ENCODE results near the gene TUBB.

Gene TUBB

DNA sequence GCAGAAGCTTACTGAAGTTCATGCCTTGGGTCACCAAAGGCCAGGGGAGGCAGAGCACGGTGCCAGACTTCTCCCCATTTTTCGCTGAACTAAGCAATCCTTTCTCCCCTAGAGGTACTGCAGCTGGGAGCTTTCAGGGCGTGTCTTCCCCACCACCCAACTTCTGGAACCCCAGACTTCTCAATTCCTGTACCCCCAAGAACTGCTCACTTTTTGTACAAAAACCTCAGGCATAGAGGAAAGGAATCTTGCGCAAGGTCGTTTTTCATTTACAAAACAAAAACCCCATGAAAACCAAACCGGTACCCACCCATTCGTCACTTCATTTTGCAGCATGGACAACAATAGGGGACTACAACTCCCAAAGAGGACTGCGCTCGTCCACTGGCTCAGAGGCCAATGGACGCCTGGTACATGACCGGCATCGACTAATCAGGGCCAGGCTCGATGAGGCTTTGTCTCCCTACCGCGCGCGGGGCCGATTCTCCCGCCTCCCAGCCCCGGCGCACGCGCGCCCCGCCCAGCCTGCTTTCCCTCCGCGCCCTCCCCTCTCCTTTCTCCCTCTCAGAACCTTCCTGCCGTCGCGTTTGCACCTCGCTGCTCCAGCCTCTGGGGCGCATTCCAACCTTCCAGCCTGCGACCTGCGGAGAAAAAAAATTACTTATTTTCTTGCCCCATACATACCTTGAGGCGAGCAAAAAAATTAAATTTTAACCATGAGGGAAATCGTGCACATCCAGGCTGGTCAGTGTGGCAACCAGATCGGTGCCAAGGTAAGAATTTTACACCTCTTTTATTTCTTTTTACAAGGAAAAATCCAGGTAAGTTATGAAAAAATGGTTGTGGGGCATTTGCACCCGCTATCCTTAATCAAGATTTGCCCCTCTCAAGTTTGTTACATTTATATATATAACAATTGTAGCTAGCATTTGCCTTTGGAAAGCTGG lies at the start of gene TUBB:
TUBB (plus strand) TSS at position 562 of the 947 bp plus-strand sequence; CDS start at position 717, 155 bp downstream.
- DNase-seq = peak; percentile 97

DNA sequence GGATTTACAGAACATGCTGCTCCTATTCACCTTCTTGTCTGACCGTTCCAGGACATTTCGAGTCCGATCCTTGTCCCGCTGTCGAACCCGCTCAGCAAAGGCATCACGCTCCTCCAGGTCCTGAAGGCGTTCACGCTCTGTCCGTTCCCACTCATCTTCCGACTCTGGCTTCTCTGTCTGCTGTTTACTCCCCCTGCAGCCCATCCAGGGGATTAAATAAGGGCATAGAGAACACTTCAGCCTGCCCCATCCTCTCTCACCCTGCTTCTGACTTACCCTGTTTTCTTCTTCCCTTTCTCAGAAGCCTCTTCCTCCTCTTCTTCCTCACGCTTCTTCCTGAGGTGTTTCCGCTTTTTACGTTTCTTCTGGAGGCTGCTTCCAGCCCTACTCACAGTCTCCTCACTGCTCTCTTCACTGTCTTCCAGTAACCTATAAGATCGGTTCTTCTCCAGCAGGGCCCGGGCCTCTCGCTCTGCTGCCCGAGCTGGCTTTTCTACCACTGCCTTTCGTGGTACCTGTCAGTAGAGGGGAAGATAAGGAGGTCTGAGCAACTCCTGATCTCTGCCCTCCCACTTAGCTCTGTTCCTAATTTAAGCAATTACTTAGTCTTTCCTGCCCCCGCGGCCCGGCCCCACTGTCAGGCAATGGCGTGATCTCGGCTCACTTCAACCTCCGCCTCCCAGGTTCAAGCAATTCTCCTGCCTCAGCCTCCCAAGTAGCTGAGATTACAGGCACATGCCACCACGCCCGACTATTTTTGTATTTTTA lies 49.2 kb upstream of the TUBB start:
- no peak for DNase-seq

DNA sequence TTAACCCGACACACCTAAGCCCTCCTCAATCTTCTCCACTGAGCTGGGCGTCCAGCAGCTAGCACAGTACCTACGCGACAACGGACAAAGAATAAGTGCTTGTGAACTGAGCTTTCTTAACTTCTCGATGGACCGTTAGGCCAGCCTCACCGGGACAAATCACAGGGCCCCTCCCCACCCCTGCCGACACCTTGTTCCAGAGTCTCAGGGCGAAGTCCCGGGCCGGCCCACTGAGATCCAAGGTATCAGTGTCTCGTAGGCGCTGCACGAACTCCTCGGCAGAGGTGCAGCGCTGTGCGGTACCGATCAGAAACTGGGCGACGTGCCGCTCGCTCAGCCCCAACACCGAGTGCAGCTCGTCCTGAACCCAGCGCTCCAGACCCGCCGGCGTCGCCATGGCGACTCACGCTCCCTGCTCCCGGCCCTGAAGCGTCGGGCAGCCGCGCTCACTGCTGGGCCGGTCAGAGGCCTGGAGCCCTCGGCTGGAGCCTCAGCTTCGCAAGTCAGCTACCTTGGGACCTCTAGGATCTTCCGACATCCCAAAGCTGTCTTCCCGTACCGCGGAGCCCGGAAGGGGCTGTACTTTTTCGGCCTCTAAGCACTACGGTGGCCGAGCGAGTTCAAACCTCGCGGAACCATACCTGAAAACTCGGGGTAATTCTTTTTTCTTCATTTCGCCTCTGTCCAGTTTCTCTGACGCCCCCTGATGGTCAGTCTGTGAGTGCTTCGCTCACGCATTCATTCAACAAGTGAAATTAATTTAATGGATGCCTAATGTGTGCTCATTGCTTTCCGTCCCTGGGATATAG lies 47.5 kb upstream of the TUBB start, which contains the start of gene DHX16:
DHX16 (minus strand) TSS at position 562 of the 809 bp plus-strand sequence; CDS start at position 397, 165 bp downstream.
- peak; percentile 94 for DNase-seq

DNA sequence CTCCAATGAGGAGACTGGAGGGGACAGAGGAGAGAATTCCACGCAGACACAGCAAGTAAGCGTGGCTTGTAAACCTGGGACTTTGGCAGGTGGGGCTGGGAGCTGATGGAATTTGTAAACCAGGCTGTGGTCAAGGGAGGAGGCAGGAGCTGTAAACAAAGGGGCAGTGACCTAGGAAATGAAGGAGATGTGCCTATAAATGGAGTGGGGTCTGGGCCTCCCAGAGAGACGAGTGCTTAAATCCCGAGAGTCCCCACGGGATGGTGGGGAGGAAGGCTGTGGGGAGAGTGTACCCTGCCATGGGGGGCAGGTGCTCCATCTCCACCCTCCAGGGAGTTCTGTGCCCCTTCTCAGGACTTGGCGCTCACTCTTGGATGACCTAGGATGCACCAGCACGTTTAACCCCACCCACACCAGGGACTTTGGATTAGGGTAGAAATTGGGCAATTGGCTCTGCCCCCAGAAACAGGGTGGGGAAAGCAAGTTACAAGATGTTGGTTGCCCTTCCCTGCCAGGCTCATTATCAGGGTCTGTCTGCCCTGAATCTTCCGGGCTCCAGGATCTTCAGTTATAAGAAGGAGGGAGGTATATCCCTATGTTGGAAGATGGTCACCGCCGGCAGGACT lies 43.4 kb upstream of the TUBB start:
- no peak for DNase-seq

DNA sequence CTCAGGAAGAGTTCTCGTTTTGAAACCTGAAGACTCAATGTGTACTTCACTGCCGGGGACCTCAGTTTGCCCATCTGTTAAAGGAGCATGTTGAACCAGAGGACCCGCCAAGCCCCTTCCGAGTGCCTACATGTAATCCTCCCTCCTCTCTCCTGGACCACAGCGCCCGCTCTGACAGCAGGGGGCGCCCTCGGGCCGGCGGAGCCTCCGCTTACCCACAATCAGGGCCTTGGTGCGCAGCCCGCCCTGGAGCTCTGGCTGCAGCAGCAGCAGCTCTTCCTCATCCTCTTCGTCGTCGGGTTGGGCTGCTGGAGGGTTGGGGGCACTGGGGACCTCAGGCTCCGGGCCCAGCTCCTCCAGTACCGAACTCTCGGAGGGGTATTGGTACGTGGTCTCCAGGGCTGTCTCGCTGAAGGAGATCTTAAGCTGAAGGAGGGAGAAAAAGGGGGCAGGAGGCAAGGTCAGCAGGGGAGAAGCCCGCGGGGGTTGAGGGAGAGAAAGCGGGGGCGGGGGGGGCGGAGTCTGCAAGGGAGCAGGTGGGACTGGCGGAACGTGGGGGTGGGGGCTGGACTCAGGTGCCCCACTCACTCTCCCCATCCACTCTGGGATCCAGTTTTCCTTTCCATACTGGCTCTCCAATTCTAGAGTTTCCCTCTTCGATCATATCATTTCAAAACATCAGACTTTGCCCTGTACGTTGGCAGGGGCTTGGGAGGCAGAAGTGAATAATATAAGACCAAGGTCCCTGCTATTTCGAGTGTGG lies 41.0 kb upstream of the TUBB start:
- DNase-seq = peak; percentile 94

DNA sequence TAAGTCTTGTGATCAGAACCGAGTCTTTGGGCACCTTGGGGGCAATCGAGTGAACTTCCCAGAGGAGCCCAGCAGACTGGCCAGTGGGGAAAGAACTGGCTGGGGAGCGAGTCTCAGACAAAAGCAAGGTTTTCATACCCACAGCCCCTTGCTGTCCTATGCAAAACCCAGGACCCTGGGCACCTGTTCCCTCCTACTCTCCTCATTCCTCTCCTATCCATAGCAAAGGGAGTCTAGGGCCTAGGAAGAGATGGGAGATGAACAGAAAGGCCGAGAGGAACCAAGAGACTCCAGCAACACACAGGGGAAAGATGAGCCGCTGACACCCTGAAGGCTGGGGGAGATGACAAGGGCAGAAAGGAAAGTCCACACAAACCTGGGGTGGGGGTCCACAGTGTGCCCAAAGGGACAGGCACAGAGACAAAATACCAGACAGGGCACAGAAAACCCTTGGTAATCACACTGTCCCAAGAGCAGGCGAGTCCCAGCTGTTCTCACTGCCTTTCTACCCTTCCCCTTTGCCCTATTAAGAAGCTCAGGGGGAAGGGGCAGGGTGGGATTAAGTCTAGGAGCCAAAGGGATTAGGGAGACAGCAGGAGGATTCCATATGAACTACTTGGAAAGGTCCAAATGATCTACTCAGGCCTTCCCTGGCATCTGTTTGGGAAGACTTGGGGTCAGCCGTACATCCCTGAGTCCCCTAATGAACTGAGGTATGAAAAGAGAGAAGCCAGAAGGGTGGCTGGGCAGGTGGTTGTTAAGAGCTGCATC lies 40.2 kb upstream of the TUBB start:
- DNase-seq = no peak

DNA sequence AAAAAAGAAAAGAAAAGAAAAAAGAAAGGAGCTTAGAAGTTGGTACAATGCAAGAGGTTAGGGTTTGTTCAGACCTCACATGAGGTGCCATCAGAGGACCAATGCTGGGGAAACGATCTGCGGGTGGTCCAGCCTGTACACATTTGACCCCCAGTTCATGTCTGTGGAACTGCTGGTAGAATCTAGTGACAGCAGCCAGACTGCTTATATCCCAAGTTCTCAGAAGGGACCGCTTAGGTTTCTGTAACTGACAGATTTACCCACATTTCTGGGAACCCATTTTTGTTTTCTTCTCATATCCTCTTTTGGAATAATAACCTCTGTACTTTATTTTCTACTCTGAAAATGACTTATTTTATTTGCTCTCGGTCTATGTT lies 38.4 kb upstream of the TUBB start:
- no peak for DNase-seq

DNA sequence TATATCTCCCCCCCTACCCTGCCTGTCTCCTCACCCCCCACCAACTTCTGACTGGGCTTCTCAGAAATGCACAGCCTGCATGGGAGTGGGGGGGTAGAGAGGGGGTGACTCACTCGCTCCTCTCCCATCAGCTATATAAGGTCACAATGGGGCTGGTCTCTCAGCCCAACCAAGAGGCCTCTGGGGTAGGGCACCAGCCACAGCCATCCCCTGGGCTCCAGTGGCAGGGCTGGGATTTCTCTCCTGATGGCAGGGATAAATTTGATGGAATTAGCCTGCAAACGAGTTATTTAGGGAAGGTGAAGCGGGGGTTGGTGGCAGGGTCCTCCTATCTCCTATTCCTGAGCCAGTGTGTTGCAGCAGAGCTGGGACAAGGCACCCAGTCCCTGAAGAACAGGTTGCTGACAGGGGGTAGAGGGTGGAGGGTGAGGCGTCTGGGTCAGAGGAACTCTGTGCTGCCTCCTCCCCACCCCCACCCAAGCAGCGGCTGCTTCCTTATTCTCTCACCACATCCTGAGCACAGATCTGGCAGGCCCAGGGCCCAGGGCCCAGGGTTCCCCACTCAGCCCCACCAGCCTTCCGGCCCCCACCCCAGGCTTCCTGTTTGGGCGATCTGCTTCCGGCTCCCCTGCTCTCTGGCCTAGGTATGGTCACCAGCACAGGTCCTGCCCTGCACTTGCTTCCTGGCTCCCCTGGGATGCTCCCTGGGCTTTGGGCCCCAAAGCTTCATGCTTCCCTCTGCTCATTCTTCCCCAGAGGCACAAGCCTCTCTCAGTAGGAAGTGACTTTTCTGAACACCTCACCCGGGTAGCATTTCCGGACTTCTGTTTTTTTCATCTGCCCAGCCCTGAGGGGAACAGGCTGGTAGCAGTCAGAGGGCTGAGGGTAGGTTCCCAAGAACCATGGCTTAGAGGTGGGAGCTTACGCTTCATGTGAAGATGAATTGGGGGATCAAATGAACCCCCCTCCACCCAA lies 37.7 kb upstream of the TUBB start:
- DNase-seq = peak; percentile 91

DNA sequence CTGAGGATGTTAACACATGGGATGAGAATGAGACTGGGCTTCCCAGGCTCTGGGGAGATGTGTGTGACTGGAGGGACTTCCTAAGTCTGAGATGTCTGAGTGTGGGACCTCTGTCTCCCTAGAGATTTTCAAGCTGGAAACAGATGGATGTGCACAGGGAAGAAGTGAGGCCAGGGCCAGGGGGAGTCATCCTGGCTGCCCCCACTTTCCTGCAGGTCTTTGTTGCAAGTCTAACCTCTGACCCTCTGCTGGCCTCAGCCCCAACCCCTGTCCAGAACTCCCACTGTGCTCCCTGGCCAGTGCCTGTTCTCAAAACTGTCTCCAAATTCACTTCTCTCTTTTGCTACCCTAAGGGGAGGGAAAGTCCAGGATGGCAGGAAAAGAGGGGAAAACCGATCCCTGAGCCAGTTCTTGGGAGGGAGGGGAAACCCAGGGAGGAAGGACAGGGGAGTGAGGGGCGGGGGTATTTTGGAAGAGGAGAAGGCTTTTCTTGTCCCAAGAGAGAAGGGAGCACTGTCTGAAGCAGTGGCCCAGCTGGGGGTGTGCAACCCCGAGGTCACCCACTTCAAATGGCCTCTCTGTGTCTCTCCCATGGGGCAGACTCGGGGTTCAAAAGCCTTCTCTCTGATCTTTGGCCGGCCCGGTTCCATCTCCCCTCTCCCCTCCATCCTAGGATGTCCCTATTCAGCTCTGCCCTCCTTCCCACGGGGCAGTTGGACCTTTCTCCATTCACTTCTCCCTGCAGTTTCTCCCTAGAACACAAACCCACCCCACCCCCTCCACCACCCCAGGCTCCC lies 36.8 kb upstream of the TUBB start:
- DNase-seq = no peak

DNA sequence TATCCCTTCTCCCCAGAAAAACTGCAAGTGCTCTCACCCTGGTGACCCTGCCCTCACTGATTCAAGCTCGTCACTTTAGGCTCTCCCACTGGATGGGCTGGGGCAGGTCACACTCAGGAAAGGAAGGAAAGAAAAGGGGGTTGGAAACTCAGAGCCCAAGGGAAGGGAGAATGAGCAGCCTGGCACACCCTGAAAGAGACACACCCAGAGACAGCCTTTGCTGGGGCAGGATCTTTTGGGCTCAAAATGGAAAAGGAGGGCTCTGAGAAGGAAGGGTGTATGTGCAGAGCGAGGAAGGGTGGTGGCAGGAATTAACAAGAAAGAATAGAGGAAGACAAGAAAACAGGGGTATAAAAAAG lies 36.2 kb upstream of the TUBB start:
- no peak for DNase-seq

DNA sequence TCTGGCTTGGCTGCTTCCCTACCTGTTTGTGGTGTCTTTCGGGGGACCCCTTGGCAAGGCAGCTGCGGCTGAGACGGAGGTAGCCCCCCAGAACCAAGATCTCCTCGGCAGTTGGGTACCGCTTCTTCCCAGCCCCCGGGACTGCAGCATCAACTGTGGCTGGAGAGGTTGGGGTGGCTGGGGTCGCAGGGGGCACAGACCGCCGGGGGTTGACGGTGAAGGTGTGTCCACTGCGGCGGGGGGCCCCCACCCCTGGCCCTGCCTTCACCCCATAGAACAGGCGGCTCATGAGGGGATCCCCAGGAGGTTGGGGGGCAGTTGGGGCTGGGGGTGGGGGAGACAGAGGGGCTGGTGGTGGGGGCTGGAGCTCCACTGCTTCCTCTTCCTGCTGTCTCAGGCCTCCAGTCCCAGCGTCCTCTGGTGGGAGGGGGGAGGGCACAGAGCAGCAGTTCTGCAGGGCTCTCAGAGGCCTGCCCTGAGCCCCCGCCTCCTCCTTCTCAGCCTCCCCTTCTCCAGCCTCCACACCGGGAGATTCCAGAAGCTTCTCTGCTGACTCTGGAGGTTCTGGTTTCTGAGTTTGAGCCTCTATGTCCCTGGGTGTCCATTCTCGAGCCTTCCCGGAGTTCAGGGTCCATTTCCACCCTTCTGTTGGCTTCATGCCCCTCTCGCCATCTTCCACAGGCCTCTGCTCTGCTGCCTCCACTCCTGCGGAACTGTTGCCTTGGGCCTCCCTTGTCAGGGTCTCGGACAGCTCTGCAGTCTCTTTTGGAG lies 35.6 kb upstream of the TUBB start:
- DNase-seq = peak; percentile 75

DNA sequence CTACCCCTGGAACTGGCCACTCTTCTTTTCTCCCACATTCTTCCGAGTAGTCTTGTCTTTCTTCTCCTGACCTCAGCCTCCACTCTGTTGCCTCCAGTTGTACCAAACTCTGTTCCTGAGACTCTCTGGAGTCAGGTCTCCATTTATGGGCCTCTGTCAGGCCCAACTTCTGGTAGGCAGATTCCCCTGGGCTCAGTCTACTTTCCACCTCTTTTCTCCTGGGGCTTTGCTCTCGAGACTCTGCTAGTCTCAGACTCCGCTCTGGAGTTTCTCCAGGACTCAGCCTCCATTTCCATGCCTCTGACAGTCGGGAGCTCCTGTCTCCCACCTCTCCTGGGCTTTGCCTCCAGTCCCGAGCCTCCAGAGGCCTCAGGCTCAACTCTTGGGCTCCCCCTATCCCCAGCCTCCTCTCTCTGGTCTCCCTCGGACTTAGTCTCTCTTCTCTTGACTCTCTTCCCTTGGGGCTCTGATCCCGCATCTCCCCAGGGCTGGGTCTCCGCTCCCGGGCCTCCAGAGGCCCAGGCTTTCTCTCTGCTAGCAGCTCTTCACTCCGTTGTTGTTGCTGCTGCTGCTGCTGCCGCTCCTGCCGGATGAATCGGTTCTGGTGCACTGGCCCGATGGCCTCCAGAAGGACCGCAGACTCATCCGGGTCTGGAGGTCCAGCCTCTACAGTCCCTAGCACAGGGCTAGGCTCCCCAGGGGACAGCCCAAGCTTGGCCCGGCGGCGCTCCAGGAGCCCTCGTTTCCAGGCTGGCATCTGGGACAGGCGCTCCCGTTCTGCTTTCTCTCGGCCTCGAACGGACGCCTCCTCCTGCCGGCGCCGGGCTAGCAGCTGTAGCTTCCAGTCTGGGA lies 34.8 kb upstream of the TUBB start:
- peak; percentile 44 for DNase-seq

DNA sequence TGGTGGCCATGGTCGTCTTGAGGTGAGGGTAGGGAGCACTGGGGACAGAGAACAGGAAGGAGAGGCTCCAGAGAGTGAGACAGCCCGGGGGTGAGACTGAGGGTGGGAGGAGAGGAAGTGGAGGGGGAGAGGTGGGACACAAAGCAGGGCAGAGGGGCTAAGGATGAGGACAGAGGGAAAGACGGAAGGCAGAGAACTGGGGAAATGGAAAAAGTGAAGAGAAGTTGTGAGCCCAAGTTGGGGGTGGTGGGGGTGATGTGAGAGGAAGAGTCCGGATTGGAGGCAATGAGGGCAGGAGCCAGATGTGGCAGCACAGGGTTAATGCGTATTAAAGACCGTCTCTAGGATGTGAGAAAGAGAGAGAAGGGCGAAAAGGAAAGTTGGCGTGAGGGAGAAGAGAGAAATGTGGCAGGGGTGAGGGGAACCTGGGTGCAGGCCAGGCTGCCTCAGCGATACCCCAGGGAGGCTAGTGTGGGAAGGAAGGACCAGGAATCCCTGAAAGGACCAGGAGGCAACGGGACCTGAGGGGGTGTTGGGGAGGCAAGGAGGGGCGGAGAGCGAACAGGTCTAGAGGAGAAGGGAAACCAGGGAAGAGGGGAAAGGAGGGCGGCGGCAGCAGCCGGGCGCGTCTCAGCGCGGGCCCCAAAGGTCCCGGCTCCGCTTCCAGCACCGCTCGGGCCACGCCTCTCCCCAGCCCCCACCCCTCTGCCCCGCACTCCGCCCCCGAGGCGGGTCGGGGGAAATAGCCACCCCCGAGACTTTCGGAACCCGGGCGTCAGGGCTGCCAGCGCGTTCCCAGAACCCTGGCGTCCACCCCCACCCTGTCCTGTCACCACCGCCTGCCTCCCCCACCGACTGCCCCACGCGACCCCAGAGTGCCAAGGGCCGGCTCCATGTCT lies 33.9 kb upstream of the TUBB start, which contains the start of gene PPP1R18:
PPP1R18 (minus strand) TSS at position 637 of the 899 bp plus-strand sequence; CDS start at position 10, 627 bp downstream.
- DNase-seq = peak; percentile 90

DNA sequence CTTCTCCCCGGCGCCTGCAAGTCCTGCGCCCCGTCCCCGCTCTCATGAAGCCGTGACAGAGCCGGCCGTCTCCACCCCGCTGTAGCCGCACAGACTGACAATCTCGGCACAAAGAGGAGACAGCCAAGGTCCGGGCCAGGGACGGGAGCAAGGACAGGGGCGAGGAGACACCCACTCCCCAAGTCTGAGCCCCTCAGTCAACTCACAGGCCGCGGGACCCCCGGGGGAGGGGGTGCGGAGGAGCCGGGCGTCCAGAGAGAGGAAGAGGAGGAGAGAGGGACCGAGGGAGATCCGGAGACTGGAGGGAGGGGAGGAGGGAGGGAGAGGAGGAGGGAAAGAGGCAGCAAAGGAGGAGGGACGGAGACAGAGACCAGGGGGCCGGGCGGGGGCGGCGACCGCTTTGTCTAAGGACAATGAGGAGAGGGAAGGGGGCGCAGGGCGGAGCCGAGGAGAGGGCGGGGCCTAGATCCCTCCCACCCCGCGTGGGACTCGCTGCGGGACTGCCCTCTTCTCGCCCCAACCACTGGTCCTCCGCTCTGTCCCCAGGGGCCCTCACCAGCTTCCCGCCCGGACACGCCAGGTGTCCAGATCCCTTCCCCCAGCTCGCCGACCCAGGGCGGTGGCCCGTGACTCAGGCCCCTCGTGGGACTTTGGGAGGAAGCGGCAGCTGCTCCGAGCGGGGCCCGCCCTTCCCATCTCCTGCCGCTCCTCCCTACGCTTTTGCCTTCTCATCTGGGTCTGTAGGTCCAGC lies 33.1 kb upstream of the TUBB start:
- DNase-seq = peak; percentile 93

Data from activated CD4-positive, alpha-beta T cell treated with anti-CD3 and anti-CD28 coated beads for 48 hours (primary cell).